Stomach (tissue), 9 donors: ENCODE data around the gene ABCC8. TPM values are rescaled to one million over a fixed set of nuclear protein-coding genes. Genes with fewer than 3 reads are reported as not detected.

Experiments used
- DNase-seq, 2 donors: peaks; one replicate each; pipeline versions ENCODE4 v3.0.0 to v3.0.0-alpha.2; 2013 to 2019
- H3K27ac ChIP-seq, 5 donors: fragments of 200-600 bp in 4 of 5; sonication (generic) in 4 of 5; one replicate each; pipeline ENCODE4 v1.5.1; 2013 to 2019; ENCODE audit warnings: mild to moderate bottlenecking in 1 of 5, moderate library complexity in 1 of 5
- H3K27me3 ChIP-seq, 3 donors: fragments of 200-600 bp; sonication (generic); one replicate each; pipeline ENCODE4 v1.5.1; 2017 to 2019; ENCODE audit warnings: mixed run types in 1 of 3
- H3K36me3 ChIP-seq, 4 donors: fragments of 200-600 bp; sonication (generic); 1 replicate in 3 of 4; 2 replicates in 1 of 4; pipeline ENCODE4 v1.5.1; 2016 to 2019
- H3K4me1 ChIP-seq, 4 donors: fragments of 200-600 bp; sonication (generic); one replicate each; pipeline ENCODE4 v1.5.1; 2016 to 2019
- H3K4me3 ChIP-seq, 4 donors: fragments of 200-600 bp; sonication (generic) in 3 of 4; one replicate each; pipeline ENCODE4 v1.5.1; 2016 to 2019; ENCODE audit warnings: mild to moderate bottlenecking in 1 of 4
- H3K9me3 ChIP-seq, 4 donors: fragments of 200-600 bp; sonication (generic); one replicate each; pipeline ENCODE4 v1.5.1; 2016 to 2019
- EP300 ChIP-seq: sonication (generic); formaldehyde crosslinking; IDR thresholded peaks from one replicate; pipeline ENCODE4 v1.6.1; 2017; ENCODE audit warnings: antibody characterized with exemption
- POLR2A ChIP-seq, 4 donors: fragments of 450-650 bp; IDR thresholded peaks; one replicate each; pipeline ENCODE4 v1.6.1; 2016; ENCODE audit warnings: antibody characterized with exemption in 4 of 4, control low read depth in 2 of 4, mild to moderate bottlenecking in 1 of 4, moderate library complexity in 1 of 4
- POLR2AphosphoS5 ChIP-seq, 3 donors: sonication (generic); formaldehyde crosslinking; IDR thresholded peaks; one replicate each; pipeline ENCODE4 v1.6.1; 2016; ENCODE audit warnings: antibody characterized with exemption in 3 of 3
- WGBS, 5 donors: extraction: QIAGEN DNeasy Blood & Tissue Kit in 3 of 5; methylation state at CpG; one replicate each; pipeline versions ENCODE4 v1.1.5 to v1.1.7; 2013 to 2018; 5-methylcytosine and 5-hydroxymethylcytosine counted together
- intact Hi-C: fragments of 100-400 bp; cut with DNase I; formaldehyde crosslinking; loops from one replicate; pipeline ENCODE4 v1.15.1; 2023; ENCODE audit warnings: low total_unique reads
- polyA plus RNA-seq, 3 donors: library from polyadenylated mRNA; stranded (reverse); fragments of 200-250 nt; gene quantifications; one replicate each; pipeline ENCODE4 v1.2.3, GENCODE V29; 2013
- total RNA-seq, 5 donors: library from RNA; depleted of rRNA; stranded (reverse); fragments of >200 nt; gene quantifications; one replicate each; pipeline versions ENCODE4 v1.1.0 to v1.2.3, GENCODE V29; 2014 to 2016
- TF ChIP-seq, protein P1 (sequence below), 7 experiments: fragments of 450-650 bp in 4 of 7; fragments of 200-600 bp in 3 of 7; sonication (generic) in 3 of 7; IDR thresholded peaks; one replicate each; pipeline ENCODE4 v1.5.1; 2016 to 2019; ENCODE audit warnings: antibody characterized with exemption in 7 of 7, control low read depth in 2 of 7, mild to moderate bottlenecking in 1 of 7
- donor health status: healthy with polysubstance abuse.
- donor health status: Bipolar disorder and iron deficiency.
- donor health status: healthy.

The ABCC8 gene
- total and polyA plus RNA-seq, 8 donors = 3.9 to 69.6 (median 32.1) TPM; not detected in 1

DNA sequence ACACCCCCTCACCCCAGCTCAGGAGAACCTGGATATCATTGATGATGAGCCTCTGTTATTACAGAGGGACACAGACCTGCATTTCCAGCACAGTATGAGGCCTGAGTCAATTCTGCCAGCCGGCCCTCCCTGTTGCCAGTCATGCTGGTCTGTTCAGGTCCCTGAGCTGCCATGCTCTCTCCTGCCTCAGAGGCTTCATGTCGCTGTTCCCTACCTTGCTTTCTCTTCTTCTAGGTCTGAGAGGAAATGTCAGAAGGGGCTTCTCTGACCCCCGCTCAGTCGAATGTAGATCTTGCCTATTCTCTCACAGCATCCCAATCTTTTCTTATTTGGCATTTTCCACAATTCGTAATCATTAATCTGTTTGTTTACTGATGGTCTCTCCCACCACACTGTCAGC, 21.8 kb upstream of the ABCC8 start:
- no peaks in the 10 kb centered on the region for H3K4me1 ChIP-seq
- no peak overlapping the region for H3K27ac ChIP-seq
- no peaks in the 10 kb centered on the region for H3K36me3 ChIP-seq
- 65 to 79% (median 74%) methylated on average over 5 of the region's 5 CpGs for WGBS, 5 donors
- peak in 1 of 2 donors; percentile 35 for DNase-seq
- intact Hi-C loops = no loop called here
- peaks cover 0 to 4% (median 0%) of the 10 kb centered on the region in 3 donors for H3K27me3 ChIP-seq
- H3K4me3 ChIP-seq = no peak overlapping the region
- H3K9me3 ChIP-seq = no peaks in the 10 kb centered on the region
- TF ChIP-seq, protein P1, sequence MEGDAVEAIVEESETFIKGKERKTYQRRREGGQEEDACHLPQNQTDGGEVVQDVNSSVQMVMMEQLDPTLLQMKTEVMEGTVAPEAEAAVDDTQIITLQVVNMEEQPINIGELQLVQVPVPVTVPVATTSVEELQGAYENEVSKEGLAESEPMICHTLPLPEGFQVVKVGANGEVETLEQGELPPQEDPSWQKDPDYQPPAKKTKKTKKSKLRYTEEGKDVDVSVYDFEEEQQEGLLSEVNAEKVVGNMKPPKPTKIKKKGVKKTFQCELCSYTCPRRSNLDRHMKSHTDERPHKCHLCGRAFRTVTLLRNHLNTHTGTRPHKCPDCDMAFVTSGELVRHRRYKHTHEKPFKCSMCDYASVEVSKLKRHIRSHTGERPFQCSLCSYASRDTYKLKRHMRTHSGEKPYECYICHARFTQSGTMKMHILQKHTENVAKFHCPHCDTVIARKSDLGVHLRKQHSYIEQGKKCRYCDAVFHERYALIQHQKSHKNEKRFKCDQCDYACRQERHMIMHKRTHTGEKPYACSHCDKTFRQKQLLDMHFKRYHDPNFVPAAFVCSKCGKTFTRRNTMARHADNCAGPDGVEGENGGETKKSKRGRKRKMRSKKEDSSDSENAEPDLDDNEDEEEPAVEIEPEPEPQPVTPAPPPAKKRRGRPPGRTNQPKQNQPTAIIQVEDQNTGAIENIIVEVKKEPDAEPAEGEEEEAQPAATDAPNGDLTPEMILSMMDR (IDR thresholded peaks at IDR 0.05) = no peak
- TF ChIP-seq POLR2A (IDR thresholded peaks at IDR 0.05) (no peak), POLR2AphosphoS5 (IDR thresholded peaks at IDR 0.05) (no peak), EP300 (no peak)

GRCh38 chr11:17498058-17498457, 21.4 kb upstream of the ABCC8 start:
- DNase-seq = peak in 1 of 2 donors; percentile 16
- no peaks in the 10 kb centered on the region for H3K36me3 ChIP-seq
- TF ChIP-seq EP300 (no peak), POLR2AphosphoS5 (IDR thresholded peaks at IDR 0.05) (no peak), POLR2A (IDR thresholded peaks at IDR 0.05) (no peak)
- TF ChIP-seq, protein P1 (IDR thresholded peaks at IDR 0.05) = no peak
- no peaks in the 10 kb centered on the region for H3K9me3 ChIP-seq
- H3K4me3 ChIP-seq = no peak overlapping the region
- no peaks in the 10 kb centered on the region for H3K4me1 ChIP-seq
- H3K27me3 ChIP-seq = peaks cover 0 to 6% (median 0%) of the 10 kb centered on the region in 3 donors
- intact Hi-C loops = no loop called here
- no peak overlapping the region for H3K27ac ChIP-seq
- 33 to 46% (median 38%) methylated on average over 4 of the region's 4 CpGs for WGBS, 5 donors

DNA sequence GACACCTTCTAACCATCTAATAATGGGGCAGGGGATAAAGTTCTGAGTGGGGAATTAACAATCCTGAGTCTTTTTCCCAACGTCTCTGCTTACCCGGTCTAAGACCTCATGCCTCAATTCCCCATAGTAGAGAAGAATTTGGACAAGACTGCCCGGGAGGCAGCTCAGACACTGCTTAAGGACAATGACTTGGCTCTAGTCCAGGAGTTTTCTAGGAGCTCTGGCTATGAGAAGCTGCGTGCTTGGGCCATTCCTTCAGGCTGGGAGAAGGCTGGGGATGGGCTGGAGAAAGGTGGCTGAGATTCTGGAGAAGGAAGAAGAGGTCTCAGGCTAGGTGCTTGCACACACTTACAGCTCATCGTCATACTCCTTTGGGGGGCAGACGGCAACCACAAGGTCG, 19.8 kb upstream of the ABCC8 start:
- H3K9me3 ChIP-seq = no peaks in the 10 kb centered on the region
- TF ChIP-seq EP300 (no peak), POLR2AphosphoS5 (IDR thresholded peaks at IDR 0.05) (no peak), POLR2A (IDR thresholded peaks at IDR 0.05) (no peak)
- TF ChIP-seq, protein P1 (IDR thresholded peaks at IDR 0.05) = no peak
- WGBS, 5 donors = 63 to 80% (median 73%) methylated on average over 7 of the region's 7 CpGs
- no peak overlapping the region for H3K4me3 ChIP-seq
- peak in 1 of 2 donors; percentile 58 for DNase-seq
- H3K27ac ChIP-seq = no peak overlapping the region
- intact Hi-C loops = no loop called here
- no peaks in the 10 kb centered on the region for H3K4me1 ChIP-seq
- H3K36me3 ChIP-seq = no peaks in the 10 kb centered on the region
- peaks cover 0 to 17% (median 0%) of the 10 kb centered on the region in 3 donors for H3K27me3 ChIP-seq

DNA sequence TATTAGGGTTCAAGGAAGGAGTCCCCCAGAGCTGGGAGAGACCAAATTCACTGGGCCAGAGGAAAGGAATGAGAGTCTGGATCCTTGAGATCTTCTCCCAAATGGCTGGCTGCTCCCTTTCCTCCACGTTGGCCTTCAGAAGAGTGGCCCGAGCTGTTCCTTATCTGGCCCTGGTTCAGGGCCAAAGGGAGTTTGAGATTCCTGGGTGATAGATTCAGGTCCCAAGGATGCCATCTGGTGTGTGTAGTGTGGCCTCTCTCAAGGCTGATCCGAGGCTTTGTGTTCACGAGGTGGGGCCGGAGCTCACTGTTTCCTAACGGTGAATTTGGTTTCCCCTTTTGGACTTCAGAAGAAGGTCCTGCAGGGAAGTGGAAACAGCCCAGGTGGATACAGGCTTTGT, 17.4 kb upstream of the ABCC8 start:
- intact Hi-C loops = no loop called here
- TF ChIP-seq POLR2AphosphoS5 (IDR thresholded peaks at IDR 0.05) (no peak), EP300 (no peak), POLR2A (IDR thresholded peaks at IDR 0.05) (no peak)
- TF ChIP-seq, protein P1 (IDR thresholded peaks at IDR 0.05) = no peak
- peak in 1 of 2 donors; percentile 56 for DNase-seq
- Histone ChIP-seq H3K36me3 (no peaks in the 10 kb centered on the region), H3K4me1 (no peaks in the 10 kb centered on the region), H3K27me3 (peaks cover 0 to 25% (median 0%) of the 10 kb centered on the region in 3 donors), H3K4me3 (no peak overlapping the region), H3K27ac (no peak overlapping the region), H3K9me3 (no peaks in the 10 kb centered on the region)
- 49 to 65% (median 52%) methylated on average over 6 of the region's 6 CpGs for WGBS, 5 donors
